ENCODE data around the gene TMPRSS7. TPM values are rescaled to one million over a fixed set of nuclear protein-coding genes. Genes with fewer than 3 reads are reported as not detected.
A peak's percentile ranks its signal among the peaks of the same experiment; 100 is the strongest.

Gene TMPRSS7
- total RNA-seq, 1 donor from 2014 or later = not detected

DNA sequence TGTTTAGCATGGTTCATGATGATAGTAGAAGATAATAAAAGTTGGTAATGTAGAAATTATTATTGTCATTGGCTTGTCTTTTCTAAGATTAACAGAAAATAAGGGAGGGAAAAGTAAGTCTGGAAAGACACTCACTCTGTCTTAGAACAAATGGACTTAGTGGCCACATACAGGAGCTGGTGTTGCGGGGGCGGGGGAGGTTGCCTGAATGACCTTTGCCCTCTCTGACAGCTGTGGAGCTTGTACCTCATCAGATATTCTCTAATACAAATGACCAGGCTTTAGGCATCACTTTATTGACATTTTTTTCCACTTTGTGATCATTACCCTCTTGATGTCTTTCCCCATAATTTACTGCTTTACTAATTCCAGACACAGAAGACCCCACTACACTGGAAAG, 29.9 kb upstream of the TMPRSS7 start:
- Histone ChIP-seq H3K79me2 (ENCODE audit: low read depth) (peaks cover 28% of the 10 kb centered on the region), H3K36me3 (no peaks in the 10 kb centered on the region), H3K27ac (no peak overlapping the region), H2AFZ (replicated peaks) (no peak overlapping the region), H3K4me3 (peak overlapping the region; percentile 13), H3F3A (ENCODE audit: low read depth) (peaks cover 18% of the 10 kb centered on the region), H3K9ac (no peak overlapping the region), H3K27me3 (peaks cover 20% of the 10 kb centered on the region), H4K20me1 (ENCODE audit: low read depth) (peaks cover 57% of the 10 kb centered on the region), H3K4me2 (peak overlapping the region; percentile 99), H3K9me3 (ENCODE audit: low read depth) (no peaks in the 10 kb centered on the region), H3K4me1 (peaks cover 47% of the 10 kb centered on the region)
- Mint-ChIP-seq H3K4me1 (peaks cover 61% of the 10 kb centered on the region), H3K27me3 (ENCODE audit: insufficient read depth, low read depth) (peaks cover 5% of the 10 kb centered on the region), H3K4me3 (peak overlapping the region; percentile 99), H3K36me3 (peaks cover 67% of the 10 kb centered on the region), H3K27ac (no peak overlapping the region), H3K9me3 (no peaks in the 10 kb centered on the region)
- TF ChIP-seq EZH2 (IDR thresholded peaks at IDR 0.05) = no peak
- DNase-seq (ENCODE audit: low spot score) = peak; percentile 27

DNA sequence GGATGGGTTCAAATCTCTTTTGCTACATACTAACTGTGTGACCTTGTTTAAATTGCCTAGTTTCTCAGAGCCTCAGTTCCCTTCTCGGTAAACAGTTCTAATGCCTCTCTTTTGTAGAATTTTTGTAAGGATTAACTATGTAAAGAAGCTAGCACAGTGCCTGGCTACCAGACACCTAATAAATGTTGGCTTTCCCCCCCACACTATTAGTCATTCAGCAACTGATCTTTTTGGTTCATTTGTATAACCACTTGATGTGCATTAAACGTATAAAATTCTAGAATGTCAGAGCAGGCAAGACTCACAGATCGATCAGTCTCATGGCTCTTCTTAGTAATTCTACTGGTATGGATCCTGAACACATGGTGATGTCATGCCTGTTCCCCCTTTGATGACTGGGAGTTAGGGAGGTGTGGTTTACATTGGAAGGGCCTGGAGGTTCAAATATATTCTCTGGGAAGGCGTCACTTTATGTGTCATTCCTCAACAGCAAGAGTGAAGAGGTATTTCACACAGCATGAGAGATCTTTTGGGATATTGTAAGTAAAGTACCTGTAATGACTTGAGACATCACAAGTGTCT, 29.4 kb upstream of the TMPRSS7 start:
- H3K4me1 ChIP-seq = peaks cover 47% of the 10 kb centered on the region
- peaks cover 5% of the 10 kb centered on the region for H3K27me3 Mint-ChIP-seq (ENCODE audit: insufficient read depth, low read depth)
- no peak for TF ChIP-seq EZH2 (IDR thresholded peaks at IDR 0.05)
- TF ChIP-seq, protein P1, sequence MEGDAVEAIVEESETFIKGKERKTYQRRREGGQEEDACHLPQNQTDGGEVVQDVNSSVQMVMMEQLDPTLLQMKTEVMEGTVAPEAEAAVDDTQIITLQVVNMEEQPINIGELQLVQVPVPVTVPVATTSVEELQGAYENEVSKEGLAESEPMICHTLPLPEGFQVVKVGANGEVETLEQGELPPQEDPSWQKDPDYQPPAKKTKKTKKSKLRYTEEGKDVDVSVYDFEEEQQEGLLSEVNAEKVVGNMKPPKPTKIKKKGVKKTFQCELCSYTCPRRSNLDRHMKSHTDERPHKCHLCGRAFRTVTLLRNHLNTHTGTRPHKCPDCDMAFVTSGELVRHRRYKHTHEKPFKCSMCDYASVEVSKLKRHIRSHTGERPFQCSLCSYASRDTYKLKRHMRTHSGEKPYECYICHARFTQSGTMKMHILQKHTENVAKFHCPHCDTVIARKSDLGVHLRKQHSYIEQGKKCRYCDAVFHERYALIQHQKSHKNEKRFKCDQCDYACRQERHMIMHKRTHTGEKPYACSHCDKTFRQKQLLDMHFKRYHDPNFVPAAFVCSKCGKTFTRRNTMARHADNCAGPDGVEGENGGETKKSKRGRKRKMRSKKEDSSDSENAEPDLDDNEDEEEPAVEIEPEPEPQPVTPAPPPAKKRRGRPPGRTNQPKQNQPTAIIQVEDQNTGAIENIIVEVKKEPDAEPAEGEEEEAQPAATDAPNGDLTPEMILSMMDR (IDR thresholded peaks at IDR 0.05) = no peak
- H3K79me2 ChIP-seq (ENCODE audit: low read depth) = peaks cover 22% of the 10 kb centered on the region
- H3K9ac ChIP-seq = no peak overlapping the region
- peaks cover 72% of the 10 kb centered on the region for H3K36me3 Mint-ChIP-seq
- DNase-seq (ENCODE audit: low spot score) = no peak
- H2AFZ ChIP-seq (replicated peaks) = no peak overlapping the region
- peaks cover 57% of the 10 kb centered on the region for H4K20me1 ChIP-seq (ENCODE audit: low read depth)
- H3K9me3 Mint-ChIP-seq = no peaks in the 10 kb centered on the region
- H3F3A ChIP-seq (ENCODE audit: low read depth) = peaks cover 13% of the 10 kb centered on the region
- no peak overlapping the region for H3K4me3 ChIP-seq
- H3K4me1 Mint-ChIP-seq = peaks cover 64% of the 10 kb centered on the region
- H3K27ac ChIP-seq = no peak overlapping the region
- no peaks in the 10 kb centered on the region for H3K9me3 ChIP-seq (ENCODE audit: low read depth)
- no peak overlapping the region for H3K27ac Mint-ChIP-seq
- H3K4me2 ChIP-seq = no peak overlapping the region
- no peaks in the 10 kb centered on the region for H3K36me3 ChIP-seq
- H3K27me3 ChIP-seq = peaks cover 20% of the 10 kb centered on the region
- peak overlapping the region; percentile 6 for H3K4me3 Mint-ChIP-seq

DNA sequence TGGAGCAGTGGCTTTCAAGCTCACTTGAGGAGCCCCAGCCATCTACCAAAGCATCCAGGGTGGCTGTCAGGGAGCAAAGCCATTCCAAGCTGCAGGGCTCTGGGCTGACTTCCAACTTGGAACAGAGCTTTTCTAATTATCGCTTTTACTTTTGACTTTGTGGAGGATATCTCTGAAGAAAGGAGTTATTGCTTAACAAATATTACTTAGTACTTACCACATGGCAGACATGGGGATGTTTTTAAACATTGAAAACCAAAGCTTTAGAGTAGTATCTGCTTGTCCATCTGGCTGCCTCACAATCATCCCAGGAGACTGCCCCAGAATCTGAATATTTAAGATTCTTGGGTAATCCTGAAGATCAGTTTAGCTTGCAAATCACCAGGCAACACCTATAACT, 26.9 kb upstream of the TMPRSS7 start:
- Mint-ChIP-seq H3K36me3 (peaks cover 80% of the 10 kb centered on the region), H3K27me3 (ENCODE audit: insufficient read depth, low read depth) (no peaks in the 10 kb centered on the region), H3K27ac (no peak overlapping the region), H3K4me1 (peaks cover 56% of the 10 kb centered on the region), H3K4me3 (no peak overlapping the region), H3K9me3 (no peaks in the 10 kb centered on the region)
- no peaks in the 10 kb centered on the region for H3K9me3 ChIP-seq (ENCODE audit: low read depth)
- H3K36me3 ChIP-seq = no peaks in the 10 kb centered on the region
- no peak overlapping the region for H2AFZ ChIP-seq (replicated peaks)
- H4K20me1 ChIP-seq (ENCODE audit: low read depth) = peaks cover 43% of the 10 kb centered on the region
- no peaks in the 10 kb centered on the region for H3K79me2 ChIP-seq (ENCODE audit: low read depth)
- peaks cover 9% of the 10 kb centered on the region for H3K27me3 ChIP-seq
- no peak overlapping the region for H3K4me2 ChIP-seq
- no peak overlapping the region for H3K4me3 ChIP-seq
- no peak overlapping the region for H3K9ac ChIP-seq
- TF ChIP-seq EZH2phosphoT487 (IDR thresholded peaks at IDR 0.05) = no peak
- TF ChIP-seq, protein P1 (IDR thresholded peaks at IDR 0.05) = no peak
- DNase-seq (ENCODE audit: low spot score) = no peak
- H3K27ac ChIP-seq = no peak overlapping the region
- peaks cover 3% of the 10 kb centered on the region for H3F3A ChIP-seq (ENCODE audit: low read depth)
- H3K4me1 ChIP-seq = peaks cover 25% of the 10 kb centered on the region

DNA sequence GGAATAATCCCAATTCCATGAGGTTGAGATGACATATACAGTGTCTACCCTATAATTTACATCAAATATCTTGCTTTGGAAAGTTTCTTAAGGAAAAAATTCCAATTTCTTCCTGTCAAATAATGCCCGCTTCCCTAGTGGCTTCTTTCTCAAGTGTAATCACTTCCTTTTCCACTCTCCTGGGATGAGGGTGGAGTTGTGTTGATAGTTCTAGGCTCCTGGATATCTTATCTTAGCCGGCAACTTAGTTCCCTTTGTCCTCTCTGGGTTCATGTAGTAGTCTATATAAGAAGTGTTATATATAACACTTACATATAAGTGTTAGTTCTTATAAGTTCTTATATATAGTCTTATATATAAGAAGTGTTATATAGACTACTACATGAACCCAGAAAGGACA, 24.9 kb upstream of the TMPRSS7 start:
- H3K9me3 Mint-ChIP-seq = no peaks in the 10 kb centered on the region

More for the DNA sequence above, 24.9 kb upstream of the TMPRSS7 start:
- H3K4me2 ChIP-seq = no peak overlapping the region
- H4K20me1 ChIP-seq (ENCODE audit: low read depth) = peaks cover 23% of the 10 kb centered on the region
- H3K4me3 ChIP-seq = no peak overlapping the region
- Mint-ChIP-seq H3K36me3 (peaks cover 62% of the 10 kb centered on the region), H3K4me1 (peaks cover 50% of the 10 kb centered on the region), H3K27me3 (ENCODE audit: insufficient read depth, low read depth) (no peaks in the 10 kb centered on the region), H3K4me3 (no peak overlapping the region), H3K27ac (no peak overlapping the region)
- DNase-seq (ENCODE audit: low spot score) = no peak
- no peaks in the 10 kb centered on the region for H3K79me2 ChIP-seq (ENCODE audit: low read depth)
- H3F3A ChIP-seq (ENCODE audit: low read depth) = peaks cover 20% of the 10 kb centered on the region
- H3K27me3 ChIP-seq = no peaks in the 10 kb centered on the region
- TF ChIP-seq EZH2phosphoT487 (IDR thresholded peaks at IDR 0.05) (no peak), EZH2 (IDR thresholded peaks at IDR 0.05) (no peak)
- TF ChIP-seq, protein P1 (IDR thresholded peaks at IDR 0.05) = no peak
- no peak overlapping the region for H2AFZ ChIP-seq (replicated peaks)
- H3K27ac ChIP-seq = no peak overlapping the region
- H3K4me1 ChIP-seq = peaks cover 6% of the 10 kb centered on the region
- H3K9me3 ChIP-seq (ENCODE audit: low read depth) = no peaks in the 10 kb centered on the region
- H3K9ac ChIP-seq = no peak overlapping the region
- no peaks in the 10 kb centered on the region for H3K36me3 ChIP-seq
